ENCODE data around the gene PGRMC1. TPM values are rescaled to one million over a fixed set of nuclear protein-coding genes. Genes with fewer than 3 reads are reported as not detected.
A peak's percentile ranks its signal among the peaks of the same experiment; 100 is the strongest.
"Not testable (repeated sequence)": the region's sequence is repeated elsewhere in the genome, so short reads cannot be mapped to it uniquely, and the experiment has no call there.

PGRMC1 gene
- polyA plus RNA-seq, 1 experiment: 99.1 TPM

DNA sequence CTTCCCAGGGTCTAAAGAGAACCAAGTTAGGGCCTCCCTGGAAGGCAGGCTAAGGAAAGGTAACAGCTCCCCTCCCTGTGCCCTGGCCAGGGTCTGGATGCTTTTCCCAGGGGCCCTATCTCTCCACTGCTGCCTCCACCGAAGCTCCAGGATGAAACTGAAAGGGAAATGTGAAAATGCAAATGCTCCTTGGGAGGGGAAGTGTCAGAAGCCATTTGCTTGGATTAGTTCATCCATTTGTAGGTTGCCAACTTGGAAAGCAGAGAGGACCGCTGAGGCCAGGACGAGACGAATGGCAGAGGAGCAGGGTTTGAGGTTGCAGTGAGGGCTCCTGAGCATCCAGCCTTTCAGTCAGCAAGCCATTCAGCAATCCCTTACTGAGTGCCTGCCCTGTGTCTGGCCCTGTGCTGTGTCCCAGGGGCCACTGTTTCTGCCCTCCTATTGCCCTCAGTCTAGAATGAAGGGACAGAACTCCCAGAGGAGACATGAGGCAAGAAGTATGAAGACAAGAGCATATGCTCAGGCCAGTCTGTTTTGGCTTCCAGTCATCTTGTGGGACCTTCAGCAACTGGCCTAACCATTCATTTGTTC lies 45.9 kb upstream of the PGRMC1 start:
- DNase-seq (ENCODE audit: low read depth): no peak
- no peaks in the 10 kb centered on the region for H3K36me3 ChIP-seq (ENCODE audit: control insufficient read depth, insufficient read depth, low read length)
- ChIA-PET POLR2A (no interaction called here), CTCF (no interaction called here)
- no peaks in the 10 kb centered on the region for H3K27me3 ChIP-seq (ENCODE audit: control insufficient read depth, insufficient read depth, low read length)
- TF ChIP-seq, protein P1, sequence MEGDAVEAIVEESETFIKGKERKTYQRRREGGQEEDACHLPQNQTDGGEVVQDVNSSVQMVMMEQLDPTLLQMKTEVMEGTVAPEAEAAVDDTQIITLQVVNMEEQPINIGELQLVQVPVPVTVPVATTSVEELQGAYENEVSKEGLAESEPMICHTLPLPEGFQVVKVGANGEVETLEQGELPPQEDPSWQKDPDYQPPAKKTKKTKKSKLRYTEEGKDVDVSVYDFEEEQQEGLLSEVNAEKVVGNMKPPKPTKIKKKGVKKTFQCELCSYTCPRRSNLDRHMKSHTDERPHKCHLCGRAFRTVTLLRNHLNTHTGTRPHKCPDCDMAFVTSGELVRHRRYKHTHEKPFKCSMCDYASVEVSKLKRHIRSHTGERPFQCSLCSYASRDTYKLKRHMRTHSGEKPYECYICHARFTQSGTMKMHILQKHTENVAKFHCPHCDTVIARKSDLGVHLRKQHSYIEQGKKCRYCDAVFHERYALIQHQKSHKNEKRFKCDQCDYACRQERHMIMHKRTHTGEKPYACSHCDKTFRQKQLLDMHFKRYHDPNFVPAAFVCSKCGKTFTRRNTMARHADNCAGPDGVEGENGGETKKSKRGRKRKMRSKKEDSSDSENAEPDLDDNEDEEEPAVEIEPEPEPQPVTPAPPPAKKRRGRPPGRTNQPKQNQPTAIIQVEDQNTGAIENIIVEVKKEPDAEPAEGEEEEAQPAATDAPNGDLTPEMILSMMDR (IDR thresholded peaks at IDR 0.05; ENCODE audit: insufficient read depth, low read depth, low read length): no peak
- no peak overlapping the region for H3K4me3 ChIP-seq (ENCODE audit: low read depth, low read length)

DNA sequence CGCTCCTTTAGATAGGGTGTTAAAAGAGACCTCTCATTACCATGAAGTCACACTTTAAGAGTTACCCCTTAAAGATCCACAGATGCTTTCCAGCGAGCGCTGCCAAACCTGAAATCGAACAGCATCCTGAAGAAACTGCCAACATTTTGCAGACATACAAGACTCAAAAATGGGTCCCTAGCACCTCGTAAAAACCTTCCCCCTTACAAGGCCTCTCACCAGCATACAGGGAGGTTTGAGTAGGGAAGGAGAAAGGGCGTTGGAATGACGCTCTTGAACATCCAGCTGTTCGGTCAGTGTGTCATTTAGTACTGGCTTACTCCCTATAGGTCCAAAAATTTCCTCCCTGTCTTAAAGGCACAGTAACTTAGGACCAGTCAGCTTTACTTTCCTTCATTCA lies 45.3 kb upstream of the PGRMC1 start:
- ChIA-PET POLR2A (no interaction called here), CTCF (no interaction called here)
- TF ChIP-seq, protein P1 (IDR thresholded peaks at IDR 0.05; ENCODE audit: insufficient read depth, low read depth, low read length): no peak
- no peak overlapping the region for H3K4me3 ChIP-seq (ENCODE audit: low read depth, low read length)
- no peaks in the 10 kb centered on the region for H3K27me3 ChIP-seq (ENCODE audit: control insufficient read depth, insufficient read depth, low read length)
- no peaks in the 10 kb centered on the region for H3K36me3 ChIP-seq (ENCODE audit: control insufficient read depth, insufficient read depth, low read length)
- DNase-seq (ENCODE audit: low read depth): no peak

DNA sequence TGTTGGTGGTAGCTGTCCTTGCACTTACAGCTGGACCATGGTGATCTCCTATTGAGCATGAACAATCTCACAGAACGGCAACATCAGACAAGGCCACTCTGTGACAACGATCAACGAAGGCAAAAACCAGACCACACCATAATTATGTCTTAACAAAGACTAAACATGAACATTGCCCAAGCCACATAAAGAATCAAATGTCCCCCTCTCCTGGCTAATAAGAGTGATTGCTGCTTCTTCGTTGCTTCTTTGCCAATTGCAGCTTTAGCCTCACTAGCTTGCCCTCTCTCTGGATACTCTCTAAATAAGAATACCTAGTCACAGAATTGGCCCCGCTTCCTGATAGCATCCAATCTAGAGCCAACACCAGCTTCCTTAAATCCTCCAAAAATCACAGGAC lies 41.5 kb upstream of the PGRMC1 start:
- Histone ChIP-seq H3K4me3 (ENCODE audit: low read depth, low read length) (no peak overlapping the region), H3K36me3 (ENCODE audit: control insufficient read depth, insufficient read depth, low read length) (no peaks in the 10 kb centered on the region), H3K27me3 (ENCODE audit: control insufficient read depth, insufficient read depth, low read length) (no peaks in the 10 kb centered on the region)
- CTCF ChIA-PET: interaction anchor here (0.7 to 1.2 kb wide), 2 partner anchors 27 to 79 kb away, joined by 3 read pairs; no protein-coding TSS in a partner anchor
- TF ChIP-seq, protein P1 (IDR thresholded peaks at IDR 0.05; ENCODE audit: insufficient read depth, low read depth, low read length): 0 out of 2 replicates have a peak, but pooled peaks have one; percentile 12
- POLR2A ChIA-PET: no interaction called here
- DNase-seq (ENCODE audit: low read depth): no peak

DNA sequence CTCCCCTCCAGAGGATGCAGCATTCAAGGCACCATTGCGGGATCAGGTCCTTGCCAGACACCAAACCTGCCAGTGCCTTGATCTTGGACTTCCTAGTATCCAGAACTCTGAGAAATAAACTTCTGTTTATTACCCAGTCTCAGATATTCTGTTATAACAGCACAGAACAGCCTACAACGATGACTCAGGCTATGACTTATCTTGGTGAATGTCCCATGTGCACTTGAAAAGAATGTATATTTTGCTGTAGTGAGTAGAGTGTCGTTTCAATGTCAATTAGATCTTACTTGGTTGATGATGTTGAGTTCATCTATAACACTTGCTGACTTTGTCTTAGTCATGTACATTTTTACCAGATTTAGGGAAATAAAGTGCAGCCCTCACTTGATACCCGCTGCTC lies 34.5 kb upstream of the PGRMC1 start:
- CTCF ChIA-PET: no interaction called here
- DNase-seq (ENCODE audit: low read depth): no peak
- POLR2A ChIA-PET: no interaction called here
- TF ChIP-seq, protein P1 (IDR thresholded peaks at IDR 0.05; ENCODE audit: insufficient read depth, low read depth, low read length): no peak
- no peaks in the 10 kb centered on the region for H3K36me3 ChIP-seq (ENCODE audit: control insufficient read depth, insufficient read depth, low read length)
- 0 out of 2 replicates have a peak, but pooled peaks cover 2% of the 10 kb centered on the region for H3K27me3 ChIP-seq (ENCODE audit: control insufficient read depth, insufficient read depth, low read length)
- no peak overlapping the region for H3K4me3 ChIP-seq (ENCODE audit: low read depth, low read length)

DNA sequence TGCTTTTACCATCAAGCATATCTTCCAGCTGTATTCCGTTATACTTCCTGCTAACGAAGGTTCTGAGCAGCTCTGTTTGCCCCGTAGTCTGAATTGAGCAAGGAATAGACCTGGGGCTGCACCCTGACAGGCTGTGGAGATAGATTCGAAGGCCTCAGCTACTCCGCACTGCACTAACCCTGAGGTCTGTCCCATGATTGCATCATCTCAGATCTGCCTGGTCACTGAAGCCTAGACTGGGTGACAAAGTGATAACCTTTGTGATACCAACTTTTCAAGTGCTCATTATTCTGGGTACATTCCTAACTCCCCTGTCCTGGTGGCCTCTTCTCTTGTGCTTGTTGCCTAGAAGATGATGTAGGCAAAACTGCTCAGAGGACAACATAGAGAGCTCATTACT lies 29.9 kb upstream of the PGRMC1 start:
- Histone ChIP-seq H3K27me3 (ENCODE audit: control insufficient read depth, insufficient read depth, low read length) (0 out of 2 replicates have a peak, but pooled peaks cover 2% of the 10 kb centered on the region), H3K36me3 (ENCODE audit: control insufficient read depth, insufficient read depth, low read length) (no peaks in the 10 kb centered on the region), H3K4me3 (ENCODE audit: low read depth, low read length) (no peak overlapping the region)
- no peak for DNase-seq (ENCODE audit: low read depth)
- ChIA-PET CTCF (interaction anchor here (0.9 kb wide), 1 partner anchor 19 kb away, joined by 5 read pairs; no protein-coding TSS in a partner anchor), POLR2A (no interaction called here)
- TF ChIP-seq, protein P1 (IDR thresholded peaks at IDR 0.05; ENCODE audit: insufficient read depth, low read depth, low read length): no peak

DNA sequence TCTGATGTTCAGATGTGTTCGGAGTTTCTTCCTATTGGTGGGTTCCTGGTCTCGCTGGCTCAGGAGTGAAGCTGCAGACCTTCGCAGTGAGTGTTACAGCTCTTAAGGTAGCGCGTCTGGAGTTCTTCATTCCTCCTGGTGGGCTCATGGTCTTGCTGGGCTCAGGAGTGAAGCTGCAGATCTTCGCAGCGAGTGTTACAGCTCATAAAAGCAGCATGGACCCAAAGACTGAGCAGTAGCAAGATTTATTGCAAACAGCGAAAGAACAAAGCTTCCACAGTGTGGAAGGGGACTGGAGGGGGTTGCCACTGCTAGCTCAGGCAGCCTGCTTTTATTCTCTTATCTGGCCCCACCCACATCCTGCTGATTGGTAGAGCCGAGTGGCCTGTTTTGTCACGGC lies 28.6 kb upstream of the PGRMC1 start:
- DNase-seq (ENCODE audit: low read depth); POLR2A ChIA-PET; H3K36me3 ChIP-seq (ENCODE audit: control insufficient read depth, insufficient read depth, low read length); H3K4me3 ChIP-seq (ENCODE audit: low read depth, low read length); H3K27me3 ChIP-seq (ENCODE audit: control insufficient read depth, insufficient read depth, low read length): not testable (repeated sequence)
- CTCF ChIA-PET: interaction anchor here (1.0 kb wide), 1 partner anchor 11 kb away, joined by 4 read pairs; no protein-coding TSS in a partner anchor

All from BJ (cell line).